GF-D8 (cell line): ENCODE measurements around the gene TDRD7.

Source experiments
- DNase-seq: peaks from one replicate; lab custom pipeline; 2025; lab: John Stamatoyannopoulos, UW

Gene TDRD7

GRCh38 chr9:97529363-97530076 lies 117.6 kb downstream of the TDRD7 start:
- DNase-seq = no peak

GRCh38 chr9:97531888-97532376 lies 120.0 kb downstream of the TDRD7 start:
- no peak for DNase-seq

- DNase-seq = no peak
Observed at GRCh38 chr9:97534185-97534584, 122.3 kb downstream of the TDRD7 start.

GRCh38 chr9:97534961-97535594 lies 123.2 kb downstream of the TDRD7 start:
- DNase-seq = no peak

GRCh38 chr9:97535771-97536170 lies 123.9 kb downstream of the TDRD7 start:
- DNase-seq = no peak

- no peak for DNase-seq
Observed at GRCh38 chr9:97536480-97536879, 124.6 kb downstream of the TDRD7 start.

GRCh38 chr9:97543561-97543960 lies 131.7 kb downstream of the TDRD7 start:
- DNase-seq = no peak

GRCh38 chr9:97545486-97545885 lies 133.6 kb downstream of the TDRD7 start:
- DNase-seq = no peak
